Medulla oblongata (tissue), 1 donor: Measurements from ENCODE around the gene LAGE3.
A peak's percentile ranks its signal among the peaks of the same experiment; 100 is the strongest.

Experiments used
- DNase-seq: peaks from one replicate; pipeline ENCODE4 v3.0.0-alpha.2; 2015; ENCODE audit errors: extremely low spot score

Gene LAGE3

GRCh38 chrX:154435171-154435733 lies 43.8 kb downstream of the LAGE3 start:
- no peak for DNase-seq

DNA sequence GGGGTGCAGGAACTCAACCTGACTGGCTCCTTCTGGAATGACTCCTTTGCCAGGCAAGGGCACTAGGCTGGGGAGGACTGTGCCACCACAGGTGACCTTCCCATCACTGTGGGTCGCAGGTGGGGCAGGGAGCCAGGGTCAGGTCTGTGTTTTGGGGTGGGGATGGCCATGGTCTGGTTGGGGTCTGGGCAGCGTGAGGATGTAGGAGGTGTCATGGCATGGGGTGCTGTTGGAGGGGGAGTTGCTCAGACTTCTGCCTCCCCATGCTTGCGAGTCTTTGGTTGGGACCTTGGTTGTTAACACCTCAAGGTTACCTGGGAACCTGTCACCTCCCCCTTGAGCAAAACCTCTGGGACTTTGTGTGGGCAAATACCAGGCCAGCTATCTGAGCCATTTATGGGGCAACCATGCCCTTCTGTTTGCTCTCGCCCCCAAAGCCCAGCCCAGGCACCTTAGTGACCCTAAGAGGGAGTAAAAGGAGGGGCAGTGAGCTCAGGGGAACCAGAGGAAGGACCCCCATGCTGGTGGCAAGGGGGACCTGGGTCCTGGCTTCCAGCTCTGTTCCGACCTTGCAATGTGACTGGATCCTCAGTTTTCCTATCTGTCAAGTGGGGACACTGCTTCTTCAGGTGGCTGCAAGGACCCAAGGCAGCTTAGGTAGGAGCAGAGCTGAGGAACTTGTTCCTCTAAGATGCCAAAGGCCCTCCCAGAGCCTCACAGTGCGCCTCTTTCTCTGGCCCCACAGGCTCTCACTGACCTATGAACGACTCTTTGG lies 44.5 kb downstream of the LAGE3 start:
- no peak for DNase-seq

DNA sequence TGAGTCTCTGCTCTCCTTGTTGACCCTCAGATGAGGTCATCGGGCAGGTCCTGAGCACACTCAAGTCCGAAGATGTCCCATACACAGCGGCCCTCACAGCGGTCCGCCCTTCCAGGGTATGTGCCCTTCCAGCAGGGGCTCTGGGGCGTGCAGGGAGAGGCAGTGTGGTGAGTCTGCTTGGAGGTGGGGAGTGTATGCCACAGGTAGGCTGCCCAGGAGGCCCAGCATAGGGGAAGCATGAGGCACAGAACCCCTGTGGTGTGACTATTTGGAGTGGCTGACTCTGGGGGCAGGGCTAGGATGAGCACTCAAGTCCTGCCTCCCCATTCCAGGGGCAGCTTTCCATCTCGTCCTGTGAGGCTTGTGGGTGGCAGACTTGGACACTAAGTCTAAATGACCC lies 45.5 kb downstream of the LAGE3 start:
- no peak for DNase-seq

GRCh38 chrX:154432210-154432609 lies 46.9 kb downstream of the LAGE3 start:
- DNase-seq = no peak

DNA sequence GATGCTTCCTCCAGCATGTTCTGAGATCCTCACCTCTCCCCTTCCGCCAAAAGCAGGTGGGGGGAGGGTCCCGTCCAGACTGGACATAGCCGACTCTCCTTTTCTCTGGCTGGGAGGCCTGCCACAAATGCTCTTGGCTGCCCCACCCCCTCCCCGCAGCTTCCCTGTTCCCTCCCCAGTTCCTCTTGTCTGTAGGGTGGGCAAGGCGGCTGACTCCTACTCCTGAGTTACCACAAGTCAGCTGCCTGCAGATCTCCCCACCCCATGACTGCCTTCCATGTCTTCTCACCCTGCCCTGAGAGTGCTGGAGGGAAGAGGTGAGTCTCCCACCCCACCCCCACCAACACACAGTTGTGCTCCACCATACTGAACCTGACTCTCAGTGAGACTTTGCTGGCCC lies 47.7 kb downstream of the LAGE3 start:
- peak; percentile 43 for DNase-seq

GRCh38 chrX:154430916-154431315 lies 48.2 kb downstream of the LAGE3 start:
- no peak for DNase-seq

DNA sequence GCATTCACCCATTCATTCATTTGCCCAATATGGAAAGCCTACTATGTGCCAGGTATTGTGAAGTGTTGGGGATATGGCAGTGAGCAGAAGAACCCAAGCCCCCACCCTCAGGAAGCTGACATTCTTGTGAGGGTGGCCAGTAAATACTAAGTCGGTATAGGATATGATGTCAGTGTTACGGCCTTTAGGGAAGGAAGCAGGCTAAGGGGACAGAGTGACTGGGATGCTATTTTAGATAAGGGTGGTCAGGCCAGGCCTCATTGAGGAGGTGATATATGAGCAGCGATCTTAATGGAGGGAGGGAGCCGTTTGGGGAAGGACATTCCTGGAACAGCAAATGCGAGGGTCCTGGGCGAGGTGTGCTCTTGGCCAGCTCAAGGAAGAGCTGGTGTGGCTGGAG lies 48.6 kb downstream of the LAGE3 start:
- no peak for DNase-seq

DNA sequence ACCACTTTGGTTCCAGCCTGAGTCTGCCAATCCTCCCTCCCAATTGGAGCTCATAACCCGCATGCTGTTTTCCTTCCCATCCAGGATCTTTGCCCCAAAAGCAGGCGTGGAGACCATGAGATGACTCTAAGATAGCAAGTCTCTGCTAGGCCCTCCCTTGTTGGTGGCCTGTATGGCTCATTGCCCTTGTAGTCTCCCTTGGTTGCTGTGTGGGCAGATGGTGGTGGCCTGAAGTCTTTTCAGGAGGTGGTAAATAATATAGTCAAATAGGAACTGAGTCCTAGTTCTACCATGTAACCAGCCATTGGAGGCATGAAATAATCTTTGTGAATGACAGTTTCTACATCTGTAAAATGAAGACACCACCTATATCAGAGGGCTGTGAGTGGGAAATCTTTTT lies 49.4 kb downstream of the LAGE3 start:
- DNase-seq = no peak

DNA sequence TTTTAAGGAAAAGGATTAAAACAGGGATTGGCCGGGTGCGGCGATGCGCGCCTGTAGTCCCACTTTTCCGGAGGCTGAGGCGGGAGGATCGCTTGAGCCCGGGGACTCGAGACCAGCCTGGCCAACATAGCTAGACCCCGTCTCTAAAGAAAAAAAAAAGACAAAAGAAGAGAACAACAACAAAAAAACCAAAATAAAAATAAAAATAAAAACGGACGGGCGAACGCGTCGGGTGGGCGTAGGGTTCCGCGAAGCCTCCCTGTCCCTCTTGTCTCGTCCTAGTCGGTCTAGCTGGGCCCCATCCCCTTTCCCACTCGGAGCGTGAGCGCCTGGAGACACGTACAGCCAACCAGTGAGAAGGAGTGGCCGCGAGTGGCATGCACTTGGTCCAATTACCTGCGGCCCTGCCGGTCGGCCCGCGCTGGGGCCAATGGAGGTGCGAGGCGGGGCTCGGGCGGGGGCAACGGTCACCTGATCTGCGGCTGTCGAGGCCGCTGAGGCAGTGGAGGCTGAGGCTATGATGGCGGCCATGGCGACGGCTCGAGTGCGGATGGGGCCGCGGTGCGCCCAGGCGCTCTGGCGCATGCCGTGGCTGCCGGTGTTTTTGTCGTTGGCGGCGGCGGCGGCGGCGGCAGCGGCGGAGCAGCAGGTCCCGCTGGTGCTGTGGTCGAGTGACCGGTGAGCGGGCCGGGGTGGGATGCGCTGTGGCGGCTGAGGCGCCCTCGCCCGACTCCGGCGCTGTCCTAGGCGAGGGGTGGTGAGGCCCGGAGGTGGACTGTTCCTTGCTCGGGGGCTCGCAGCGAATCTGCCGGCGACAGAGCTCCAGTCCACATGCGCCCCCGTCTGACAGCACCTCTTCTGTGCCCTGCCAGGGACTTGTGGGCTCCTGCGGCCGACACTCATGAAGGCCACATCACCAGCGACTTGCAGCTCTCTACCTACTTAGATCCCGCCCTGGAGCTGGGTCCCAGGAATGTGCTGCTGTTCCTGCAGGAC lies 50.6 kb downstream of the LAGE3 start, which contains the start of gene ATP6AP1:
Gene ATP6AP1 (plus strand): TSS at position 502 of the 996 bp plus-strand sequence. CDS start 16 bp downstream, at position 518.
- peak; percentile 92 for DNase-seq
